ENCODE results near the gene HSPB2. TPM values are rescaled to one million over a fixed set of nuclear protein-coding genes. Genes with fewer than 3 reads are reported as not detected.
"Not testable (repeated sequence)": the region's sequence is repeated elsewhere in the genome, so short reads cannot be mapped to it uniquely, and the experiment has no call there.

The HSPB2 gene
- total RNA-seq, 4 donors from 2014 or later, result 0.78 to 5.5 (median 3.0) TPM

- no peaks in the 10 kb centered on the region for H3K9me3 ChIP-seq
- ATAC-seq, result no peak
These were observed 34.1 kb upstream of the HSPB2 start for GRCh38 chr11:111878385-111878848.

GRCh38 chr11:111878849-111879636, 33.5 kb upstream of the HSPB2 start, which contains the start of the genes CFAP68 and FDXACB1:
Gene CFAP68 (plus strand): TSS chr11:111879541. CDS start chr11:111879561, 20 bp downstream.
Gene FDXACB1 (minus strand): TSS chr11:111879165. CDS start chr11:111879132, 33 bp downstream.
- 0% methylated on average over 6 to 8 of the region's 55 CpGs for WGBS, 2 donors (ENCODE audit: low coverage in 1 of 2)
- Histone ChIP-seq H3K9me3 (no peaks in the 10 kb centered on the region), H3K36me3 (peaks cover 0 to 21% of the 10 kb centered on the region in 2 donors), H3K4me3 (peak within 1 kb of the TSS; percentile 55 to 65), H3K27me3 (no peaks in the 10 kb centered on the region), H3K27ac (peak within 1 kb of the TSS; percentile 90 to 96 (median 92)), H3K4me1 (peaks cover 0 to 24% (median 5%) of the 10 kb centered on the region in 3 donors)
- peak; percentile 83 for TF ChIP-seq EP300 (IDR thresholded peaks at IDR 0.05)
- TF ChIP-seq POLR2A (IDR thresholded peaks at IDR 0.05), result peak in 1 of 2 donors; percentile 56
- peak; percentile 81 to 99 (median 98) for TF ChIP-seq CTCF (IDR thresholded peaks at IDR 0.05)
- peak; percentile 80 for TF ChIP-seq POLR2AphosphoS5 (IDR thresholded peaks at IDR 0.05)
- ATAC-seq, result peak; percentile 95

More at GRCh38 chr11:111878385-111878848, 34.1 kb upstream of the HSPB2 start:
- H3K27ac ChIP-seq, result peak overlapping the region; percentile 90 to 96 (median 92)
- no peaks in the 10 kb centered on the region for H3K27me3 ChIP-seq
- TF ChIP-seq POLR2A (IDR thresholded peaks at IDR 0.05), result no peak
- TF ChIP-seq POLR2AphosphoS5 (IDR thresholded peaks at IDR 0.05), result no peak
- peak overlapping the region; percentile 55 to 65 for H3K4me3 ChIP-seq
- WGBS, 2 donors (ENCODE audit: low coverage in 1 of 2), result 0 to 2% methylated on average over 10 to 11 of the region's 13 CpGs
- peaks cover 0 to 24% (median 5%) of the 10 kb centered on the region in 3 donors for H3K4me1 ChIP-seq
- peaks cover 0 to 15% of the 10 kb centered on the region in 2 donors for H3K36me3 ChIP-seq

- TF ChIP-seq EP300 (IDR thresholded peaks at IDR 0.05) (no peak), POLR2AphosphoS5 (IDR thresholded peaks at IDR 0.05) (no peak), CTCF (IDR thresholded peaks at IDR 0.05) (no peak), POLR2A (IDR thresholded peaks at IDR 0.05) (no peak)
These were observed 32.9 kb upstream of the HSPB2 start for GRCh38 chr11:111879637-111879960.

DNA sequence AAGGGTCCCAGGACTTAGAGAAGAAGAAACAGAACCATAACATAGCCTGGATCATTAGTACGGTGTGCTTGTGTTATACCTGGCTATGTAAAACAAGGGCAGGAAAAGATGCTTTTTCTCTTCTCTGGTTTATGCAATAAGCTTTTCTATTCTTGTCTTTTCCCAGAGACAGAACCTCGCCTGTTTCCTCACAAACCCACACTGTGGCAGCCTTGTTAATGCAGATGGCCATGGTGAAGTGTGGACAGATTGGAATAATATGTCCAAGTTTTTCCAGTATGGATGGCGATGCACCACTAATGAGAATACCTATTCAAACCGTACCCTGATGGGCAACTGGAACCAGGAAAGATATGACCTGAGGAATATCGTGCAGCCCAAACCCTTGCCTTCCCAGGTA, 30.3 kb upstream of the HSPB2 start:
- Histone ChIP-seq H3K27me3 (no peaks in the 10 kb centered on the region), H3K4me1 (peaks cover 0 to 24% (median 5%) of the 10 kb centered on the region in 3 donors), H3K36me3 (peaks cover 0 to 17% of the 10 kb centered on the region in 2 donors), H3K9me3 (no peaks in the 10 kb centered on the region), H3K4me3 (no peak overlapping the region), H3K27ac (no peak overlapping the region)
- 80% methylated on average over 2 to 3 of the region's 5 CpGs for WGBS, 2 donors (ENCODE audit: low coverage in 1 of 2)
- no peak for ATAC-seq
- TF ChIP-seq POLR2A (IDR thresholded peaks at IDR 0.05) (no peak), EP300 (IDR thresholded peaks at IDR 0.05) (no peak), CTCF (IDR thresholded peaks at IDR 0.05) (no peak), POLR2AphosphoS5 (IDR thresholded peaks at IDR 0.05) (no peak)

More at GRCh38 chr11:111879637-111879960, 32.9 kb upstream of the HSPB2 start:
- ATAC-seq, result no peak
- H3K27me3 ChIP-seq, result no peaks in the 10 kb centered on the region
- H3K4me1 ChIP-seq, result peaks cover 0 to 24% (median 5%) of the 10 kb centered on the region in 3 donors
- H3K27ac ChIP-seq, result peak overlapping the region; percentile 90 to 96 (median 92)
- H3K9me3 ChIP-seq, result no peaks in the 10 kb centered on the region
- peaks cover 0 to 25% of the 10 kb centered on the region in 2 donors for H3K36me3 ChIP-seq
- peak overlapping the region; percentile 55 to 65 for H3K4me3 ChIP-seq
- 7 to 37% methylated on average over 2 to 6 of the region's 6 CpGs for WGBS, 2 donors (ENCODE audit: low coverage in 1 of 2)

DNA sequence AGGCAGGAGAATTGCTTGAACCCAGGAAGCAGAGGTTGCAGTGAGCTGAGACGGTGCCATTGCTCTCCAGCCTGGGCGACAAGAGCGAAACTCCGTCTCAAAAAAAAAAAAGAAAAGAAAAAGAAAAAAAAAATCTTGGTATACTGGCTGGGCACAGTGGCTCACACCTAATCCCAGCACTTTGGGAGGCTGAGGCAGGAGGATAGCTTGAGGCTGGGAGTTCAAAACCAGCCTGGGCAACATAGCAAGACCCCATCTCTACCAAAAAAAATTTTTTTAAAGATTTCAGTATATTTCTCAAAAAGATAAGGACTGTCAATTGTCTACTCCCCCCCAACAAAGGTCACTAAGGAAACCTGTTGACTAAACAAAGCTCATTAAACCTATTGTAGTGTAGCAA, 27.5 kb upstream of the HSPB2 start:
- H3K27ac ChIP-seq, H3K4me3 ChIP-seq, H3K9me3 ChIP-seq, H3K27me3 ChIP-seq, ATAC-seq, H3K4me1 ChIP-seq: not testable (repeated sequence)
- 100% methylated on average over 2 of the region's 4 CpGs; no CpG with 5 or more reads in 1 of the 2 donors for WGBS, 2 donors (ENCODE audit: low coverage in 1 of 2)
- H3K36me3 ChIP-seq, result peaks cover 0 to 17% of the 10 kb centered on the region in 2 donors

Measured in gastroesophageal sphincter (tissue), 4 donors.